ENCODE results near the gene TMEM176A. TPM values are rescaled to one million over a fixed set of nuclear protein-coding genes. Genes with fewer than 3 reads are reported as not detected.
A peak's percentile ranks its signal among the peaks of the same experiment; 100 is the strongest.

Gene TMEM176A
- total RNA-seq, 4 donors from 2014 or later: 3.2 to 12.9 (median 6.0) TPM

DNA sequence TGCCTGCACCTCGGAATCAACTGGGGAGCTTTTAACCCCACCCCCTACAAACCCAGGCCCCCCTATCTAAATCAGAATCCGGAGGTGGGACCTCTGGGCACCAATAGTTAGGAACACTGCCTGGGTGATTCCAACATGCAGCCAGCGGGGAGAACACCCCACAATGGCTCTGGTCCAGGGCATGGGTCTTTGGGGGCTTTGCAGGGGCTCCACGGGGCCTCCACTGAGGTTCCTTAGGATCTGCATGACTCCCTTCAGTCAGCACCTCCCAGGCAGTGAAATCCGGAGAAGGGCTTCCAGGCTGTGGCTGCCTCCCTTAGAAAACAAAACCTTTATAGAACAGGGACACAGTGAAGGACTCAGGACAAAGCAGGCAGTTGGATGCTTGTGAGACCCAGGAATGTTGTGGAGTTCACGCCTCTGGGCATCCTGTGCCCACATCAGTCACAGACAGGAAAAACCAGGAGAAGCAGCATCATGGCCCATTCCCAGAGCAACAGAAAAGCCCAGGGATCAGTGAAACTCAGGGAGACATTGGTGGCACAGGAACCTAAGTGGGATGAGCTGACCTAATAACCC, 35.2 kb downstream of the TMEM176A start:
- no peaks in the 10 kb centered on the region for H3K9me3 ChIP-seq
- TF ChIP-seq, protein P1, sequence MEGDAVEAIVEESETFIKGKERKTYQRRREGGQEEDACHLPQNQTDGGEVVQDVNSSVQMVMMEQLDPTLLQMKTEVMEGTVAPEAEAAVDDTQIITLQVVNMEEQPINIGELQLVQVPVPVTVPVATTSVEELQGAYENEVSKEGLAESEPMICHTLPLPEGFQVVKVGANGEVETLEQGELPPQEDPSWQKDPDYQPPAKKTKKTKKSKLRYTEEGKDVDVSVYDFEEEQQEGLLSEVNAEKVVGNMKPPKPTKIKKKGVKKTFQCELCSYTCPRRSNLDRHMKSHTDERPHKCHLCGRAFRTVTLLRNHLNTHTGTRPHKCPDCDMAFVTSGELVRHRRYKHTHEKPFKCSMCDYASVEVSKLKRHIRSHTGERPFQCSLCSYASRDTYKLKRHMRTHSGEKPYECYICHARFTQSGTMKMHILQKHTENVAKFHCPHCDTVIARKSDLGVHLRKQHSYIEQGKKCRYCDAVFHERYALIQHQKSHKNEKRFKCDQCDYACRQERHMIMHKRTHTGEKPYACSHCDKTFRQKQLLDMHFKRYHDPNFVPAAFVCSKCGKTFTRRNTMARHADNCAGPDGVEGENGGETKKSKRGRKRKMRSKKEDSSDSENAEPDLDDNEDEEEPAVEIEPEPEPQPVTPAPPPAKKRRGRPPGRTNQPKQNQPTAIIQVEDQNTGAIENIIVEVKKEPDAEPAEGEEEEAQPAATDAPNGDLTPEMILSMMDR (IDR thresholded peaks at IDR 0.05): no peak
- TF ChIP-seq EP300 (IDR thresholded peaks at IDR 0.05) (no peak), POLR2A (IDR thresholded peaks at IDR 0.05) (no peak), POLR2AphosphoS5 (IDR thresholded peaks at IDR 0.05) (no peak)
- WGBS: 52% methylated on average over 3 of the region's 6 CpGs
- H3K4me1 ChIP-seq: no peaks in the 10 kb centered on the region
- H3K27me3 ChIP-seq: peaks cover 7% of the 10 kb centered on the region
- H3K27ac ChIP-seq: no peak overlapping the region
- no peak overlapping the region for H3K4me3 ChIP-seq
- H3K36me3 ChIP-seq: no peaks in the 10 kb centered on the region
- DNase-seq (ENCODE audit: low spot score in 2 of 2): no peak

GRCh38 chr7:150838965-150839650, 38.5 kb downstream of the TMEM176A start:
- no peak for DNase-seq (ENCODE audit: low spot score in 2 of 2)
- Histone ChIP-seq H3K9me3 (no peaks in the 10 kb centered on the region), H3K4me3 (no peak overlapping the region), H3K27me3 (peaks cover 7% of the 10 kb centered on the region), H3K36me3 (no peaks in the 10 kb centered on the region), H3K4me1 (no peaks in the 10 kb centered on the region), H3K27ac (no peak overlapping the region)
- WGBS: 83% methylated on average over 7 of the region's 7 CpGs
- TF ChIP-seq EP300 (IDR thresholded peaks at IDR 0.05) (no peak), POLR2AphosphoS5 (IDR thresholded peaks at IDR 0.05) (no peak), POLR2A (IDR thresholded peaks at IDR 0.05) (no peak)
- TF ChIP-seq, protein P1 (IDR thresholded peaks at IDR 0.05): no peak

- Histone ChIP-seq H3K4me3 (no peak overlapping the region), H3K4me1 (no peaks in the 10 kb centered on the region), H3K27me3 (no peaks in the 10 kb centered on the region), H3K36me3 (no peaks in the 10 kb centered on the region), H3K27ac (no peak overlapping the region), H3K9me3 (no peaks in the 10 kb centered on the region)
- no peak for DNase-seq (ENCODE audit: low spot score in 2 of 2)
- WGBS: 100% methylated on average over 1 of the region's 3 CpGs
- TF ChIP-seq, protein P1 (IDR thresholded peaks at IDR 0.05): no peak
- TF ChIP-seq POLR2A (IDR thresholded peaks at IDR 0.05): no peak
- no peak for TF ChIP-seq EP300 (IDR thresholded peaks at IDR 0.05)
- TF ChIP-seq POLR2AphosphoS5 (IDR thresholded peaks at IDR 0.05): no peak
These were observed 41.4 kb downstream of the TMEM176A start for GRCh38 chr7:150842018-150842417.

- Histone ChIP-seq H3K27me3 (no peaks in the 10 kb centered on the region), H3K36me3 (no peaks in the 10 kb centered on the region), H3K9me3 (no peaks in the 10 kb centered on the region), H3K27ac (no peak overlapping the region), H3K4me3 (no peak overlapping the region), H3K4me1 (no peaks in the 10 kb centered on the region)
- 87% methylated on average over 3 of the region's 4 CpGs for WGBS
- TF ChIP-seq POLR2A (IDR thresholded peaks at IDR 0.05) (no peak), POLR2AphosphoS5 (IDR thresholded peaks at IDR 0.05) (no peak), EP300 (IDR thresholded peaks at IDR 0.05) (no peak)
- TF ChIP-seq, protein P1 (IDR thresholded peaks at IDR 0.05): no peak
- no peak for DNase-seq (ENCODE audit: low spot score in 2 of 2)
These were observed 42.1 kb downstream of the TMEM176A start for GRCh38 chr7:150842716-150843115.

GRCh38 chr7:150845421-150845861, 44.9 kb downstream of the TMEM176A start:
- no peaks in the 10 kb centered on the region for H3K9me3 ChIP-seq
- WGBS: 30% methylated on average over 4 of the region's 4 CpGs
- H3K36me3 ChIP-seq: no peaks in the 10 kb centered on the region
- TF ChIP-seq, protein P1 (IDR thresholded peaks at IDR 0.05): no peak
- TF ChIP-seq EP300 (IDR thresholded peaks at IDR 0.05): no peak
- no peak for TF ChIP-seq POLR2A (IDR thresholded peaks at IDR 0.05)
- TF ChIP-seq POLR2AphosphoS5 (IDR thresholded peaks at IDR 0.05): no peak
- no peaks in the 10 kb centered on the region for H3K4me1 ChIP-seq
- peak in 1 of 2 donors; percentile 55 for DNase-seq (ENCODE audit: low spot score in 2 of 2)
- H3K4me3 ChIP-seq: no peak overlapping the region
- H3K27me3 ChIP-seq: no peaks in the 10 kb centered on the region
- H3K27ac ChIP-seq: no peak overlapping the region
